Measurements from ENCODE around the gene PSD2. TPM values are rescaled to one million over a fixed set of nuclear protein-coding genes. Genes with fewer than 3 reads are reported as not detected.

Gene PSD2
- total RNA-seq, 1 experiment from 2014 or later = 0.79 TPM

GRCh38 chr5:139789116-139789844 lies 6.3 kb upstream of the PSD2 start:
- Histone ChIP-seq H4K20me1 (ENCODE audit: insufficient read depth) (no peaks in the 10 kb centered on the region), H2AFZ (ENCODE audit: low read depth, low read length, poor library complexity, severe bottlenecking) (no peak overlapping the region), H3K9ac (ENCODE audit: low read length) (no peak overlapping the region), H3K9me3 (ENCODE audit: control insufficient read depth in 1 of 2, insufficient read depth in 1 of 2, low read depth in 1 of 2, low read length in 2 of 2) (no peaks in the 10 kb centered on the region), H3K4me2 (ENCODE audit: low read length) (no peak overlapping the region), H3K27ac (ENCODE audit: low read depth, low read length) (no peak overlapping the region; the same call in 1 of the 2 replicates), H3K9me2 (ENCODE audit: insufficient read depth) (no peaks in the 10 kb centered on the region), H3K4me3 (replicated peaks in 1 of 2; ENCODE audit: low read depth in 1 of 2, low read length in 2 of 2) (no peak overlapping the region), H3K36me3 (ENCODE audit: control insufficient read depth in 1 of 2, insufficient read depth in 2 of 2, low read length in 2 of 2) (no peaks in the 10 kb centered on the region), H3K79me2 (ENCODE audit: insufficient read depth, low read length) (no peaks in the 10 kb centered on the region), H3K27me3 (ENCODE audit: insufficient read depth, low read length) (peaks cover 10% of the 10 kb centered on the region; the same call in 1 of the 2 replicates), H3K4me1 (ENCODE audit: control insufficient read depth in 1 of 2, insufficient read depth in 2 of 2, low read length in 2 of 2) (peaks cover 3 to 10% of the 10 kb centered on the region in 2 experiments; a peak in 2 of 4 replicates)
- ChIA-PET CTCF (interaction anchor here (4.2 kb wide), 1 partner anchor 180 kb away, joined by 181 read pairs; no protein-coding TSS in a partner anchor), POLR2A (interaction anchor here (0.6 kb wide), 1 partner anchor 11 kb away, joined by 3 read pairs; no protein-coding TSS in a partner anchor), RAD21 (ENCODE audit: low non-redundant PET in 1 of 2, low total read pairs in 2 of 2, uncharacterized antibody in 2 of 2, unreplicated experiment in 2 of 2) (no interaction called here)
- ATAC-seq (no peak), DNase-seq (ENCODE audit: low read depth, low spot score) (no peak)
- no TSS peak for BruUV-seq (replicated peaks)
- intact Hi-C loops (cut with micrococcal nuclease) = no loop called here
- no peak for TF ChIP-seq REST (IDR thresholded peaks at IDR 0.05; ENCODE audit: low read depth)
- no peak for TF ChIP-seq ZBTB33 (IDR thresholded peaks at IDR 0.05; ENCODE audit: extremely low read depth, insufficient replicate concordance, low read length)
- TF ChIP-seq POLR2AphosphoS5 (IDR thresholded peaks at IDR 0.05; ENCODE audit: low read depth, low read length) = no peak
- TF ChIP-seq SRF (IDR thresholded peaks at IDR 0.05; ENCODE audit: low read depth) = no peak
- TF ChIP-seq, protein P1, sequence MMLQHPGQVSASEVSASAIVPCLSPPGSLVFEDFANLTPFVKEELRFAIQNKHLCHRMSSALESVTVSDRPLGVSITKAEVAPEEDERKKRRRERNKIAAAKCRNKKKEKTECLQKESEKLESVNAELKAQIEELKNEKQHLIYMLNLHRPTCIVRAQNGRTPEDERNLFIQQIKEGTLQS (IDR thresholded peaks at IDR 0.05) = no peak
- no peak for TF ChIP-seq POLR2A (IDR thresholded peaks at IDR 0.05; ENCODE audit: borderline replicate concordance, extremely low read depth, insufficient read depth, insufficient read length)
- no peak for TF ChIP-seq CTCF (IDR thresholded peaks at IDR 0.05 in 2 of 3, conservative IDR thresholded peaks at IDR 0.05 in 1 of 3; ENCODE audit: borderline replicate concordance in 1 of 3, insufficient read depth in 1 of 3, low read depth in 2 of 3, low read length in 2 of 3)
- no peak for TF ChIP-seq EZH2phosphoT487 (IDR thresholded peaks at IDR 0.05; ENCODE audit: borderline replicate concordance)
